Measurements from ENCODE around the gene LRRC74B.

DNA sequence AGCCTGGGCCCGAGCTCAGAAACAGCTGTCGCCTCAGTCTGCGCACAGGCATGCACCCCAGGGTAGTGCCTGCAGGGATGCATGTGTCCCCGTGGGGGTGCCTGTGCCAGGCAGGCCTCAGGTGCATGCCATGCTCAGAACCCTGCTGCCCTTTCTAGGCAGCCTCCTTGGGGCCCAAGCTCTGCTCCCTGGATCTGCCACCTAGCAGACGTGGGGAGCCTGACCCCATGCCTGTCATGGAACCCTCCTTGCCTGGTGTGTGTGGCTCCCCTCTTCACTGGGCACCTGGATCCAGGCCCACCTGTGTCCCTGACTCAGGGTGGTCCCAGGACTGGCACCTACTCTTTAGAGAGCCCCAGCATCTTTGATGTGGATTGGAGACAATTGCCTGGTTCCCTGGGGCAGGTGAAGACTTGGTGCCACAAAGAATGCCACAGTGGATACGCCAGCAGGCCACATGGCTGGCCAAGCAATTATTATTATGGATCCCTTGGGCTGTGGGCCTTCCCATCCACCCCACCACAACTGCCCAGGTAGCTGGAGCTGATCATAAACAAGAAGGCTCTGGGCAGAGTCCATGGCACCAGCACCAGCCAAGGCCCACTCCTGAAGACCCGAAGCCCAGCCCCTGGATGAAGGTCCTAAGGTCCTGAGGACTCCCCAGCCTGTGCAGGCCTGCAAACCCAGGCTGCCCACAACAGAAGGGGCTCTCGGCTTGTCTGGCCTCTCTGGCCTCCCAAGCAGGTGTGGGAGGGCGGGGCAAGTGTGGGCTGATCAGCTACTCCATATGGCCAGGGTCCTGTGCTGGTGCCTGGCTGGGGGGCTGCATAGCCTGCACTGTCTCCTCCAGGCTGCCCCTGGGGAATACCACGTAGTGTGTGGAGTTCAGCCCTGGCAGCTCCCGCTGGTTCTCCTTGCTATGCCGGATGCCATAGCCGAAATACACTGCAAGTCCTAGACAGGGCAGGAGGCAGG lies 17.2 kb upstream of the LRRC74B start:
- TF ChIP-seq TEAD4 (IDR thresholded peaks at IDR 0.05; ENCODE audit: borderline replicate concordance, insufficient read depth), result no peak
- no peak for TF ChIP-seq RFX5 (IDR thresholded peaks at IDR 0.05; ENCODE audit: low read length)
- TF ChIP-seq, protein P1, sequence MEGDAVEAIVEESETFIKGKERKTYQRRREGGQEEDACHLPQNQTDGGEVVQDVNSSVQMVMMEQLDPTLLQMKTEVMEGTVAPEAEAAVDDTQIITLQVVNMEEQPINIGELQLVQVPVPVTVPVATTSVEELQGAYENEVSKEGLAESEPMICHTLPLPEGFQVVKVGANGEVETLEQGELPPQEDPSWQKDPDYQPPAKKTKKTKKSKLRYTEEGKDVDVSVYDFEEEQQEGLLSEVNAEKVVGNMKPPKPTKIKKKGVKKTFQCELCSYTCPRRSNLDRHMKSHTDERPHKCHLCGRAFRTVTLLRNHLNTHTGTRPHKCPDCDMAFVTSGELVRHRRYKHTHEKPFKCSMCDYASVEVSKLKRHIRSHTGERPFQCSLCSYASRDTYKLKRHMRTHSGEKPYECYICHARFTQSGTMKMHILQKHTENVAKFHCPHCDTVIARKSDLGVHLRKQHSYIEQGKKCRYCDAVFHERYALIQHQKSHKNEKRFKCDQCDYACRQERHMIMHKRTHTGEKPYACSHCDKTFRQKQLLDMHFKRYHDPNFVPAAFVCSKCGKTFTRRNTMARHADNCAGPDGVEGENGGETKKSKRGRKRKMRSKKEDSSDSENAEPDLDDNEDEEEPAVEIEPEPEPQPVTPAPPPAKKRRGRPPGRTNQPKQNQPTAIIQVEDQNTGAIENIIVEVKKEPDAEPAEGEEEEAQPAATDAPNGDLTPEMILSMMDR (IDR thresholded peaks at IDR 0.05), result no peak
- TF ChIP-seq, protein P2, sequence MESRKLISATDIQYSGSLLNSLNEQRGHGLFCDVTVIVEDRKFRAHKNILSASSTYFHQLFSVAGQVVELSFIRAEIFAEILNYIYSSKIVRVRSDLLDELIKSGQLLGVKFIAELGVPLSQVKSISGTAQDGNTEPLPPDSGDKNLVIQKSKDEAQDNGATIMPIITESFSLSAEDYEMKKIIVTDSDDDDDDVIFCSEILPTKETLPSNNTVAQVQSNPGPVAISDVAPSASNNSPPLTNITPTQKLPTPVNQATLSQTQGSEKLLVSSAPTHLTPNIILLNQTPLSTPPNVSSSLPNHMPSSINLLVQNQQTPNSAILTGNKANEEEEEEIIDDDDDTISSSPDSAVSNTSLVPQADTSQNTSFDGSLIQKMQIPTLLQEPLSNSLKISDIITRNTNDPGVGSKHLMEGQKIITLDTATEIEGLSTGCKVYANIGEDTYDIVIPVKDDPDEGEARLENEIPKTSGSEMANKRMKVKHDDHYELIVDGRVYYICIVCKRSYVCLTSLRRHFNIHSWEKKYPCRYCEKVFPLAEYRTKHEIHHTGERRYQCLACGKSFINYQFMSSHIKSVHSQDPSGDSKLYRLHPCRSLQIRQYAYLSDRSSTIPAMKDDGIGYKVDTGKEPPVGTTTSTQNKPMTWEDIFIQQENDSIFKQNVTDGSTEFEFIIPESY (IDR thresholded peaks at IDR 0.05; ENCODE audit: borderline replicate concordance, low read depth), result no peak
- no peak for TF ChIP-seq RXRA (IDR thresholded peaks at IDR 0.05; ENCODE audit: borderline replicate concordance, low read depth)
- TF ChIP-seq RCOR1 (IDR thresholded peaks at IDR 0.05; ENCODE audit: low read length), result no peak
- TF ChIP-seq GABPA (IDR thresholded peaks at IDR 0.05; ENCODE audit: low read depth), result no peak
- no peak for TF ChIP-seq YY1 (IDR thresholded peaks at IDR 0.05; ENCODE audit: low read depth)
- TF ChIP-seq, protein P3, sequence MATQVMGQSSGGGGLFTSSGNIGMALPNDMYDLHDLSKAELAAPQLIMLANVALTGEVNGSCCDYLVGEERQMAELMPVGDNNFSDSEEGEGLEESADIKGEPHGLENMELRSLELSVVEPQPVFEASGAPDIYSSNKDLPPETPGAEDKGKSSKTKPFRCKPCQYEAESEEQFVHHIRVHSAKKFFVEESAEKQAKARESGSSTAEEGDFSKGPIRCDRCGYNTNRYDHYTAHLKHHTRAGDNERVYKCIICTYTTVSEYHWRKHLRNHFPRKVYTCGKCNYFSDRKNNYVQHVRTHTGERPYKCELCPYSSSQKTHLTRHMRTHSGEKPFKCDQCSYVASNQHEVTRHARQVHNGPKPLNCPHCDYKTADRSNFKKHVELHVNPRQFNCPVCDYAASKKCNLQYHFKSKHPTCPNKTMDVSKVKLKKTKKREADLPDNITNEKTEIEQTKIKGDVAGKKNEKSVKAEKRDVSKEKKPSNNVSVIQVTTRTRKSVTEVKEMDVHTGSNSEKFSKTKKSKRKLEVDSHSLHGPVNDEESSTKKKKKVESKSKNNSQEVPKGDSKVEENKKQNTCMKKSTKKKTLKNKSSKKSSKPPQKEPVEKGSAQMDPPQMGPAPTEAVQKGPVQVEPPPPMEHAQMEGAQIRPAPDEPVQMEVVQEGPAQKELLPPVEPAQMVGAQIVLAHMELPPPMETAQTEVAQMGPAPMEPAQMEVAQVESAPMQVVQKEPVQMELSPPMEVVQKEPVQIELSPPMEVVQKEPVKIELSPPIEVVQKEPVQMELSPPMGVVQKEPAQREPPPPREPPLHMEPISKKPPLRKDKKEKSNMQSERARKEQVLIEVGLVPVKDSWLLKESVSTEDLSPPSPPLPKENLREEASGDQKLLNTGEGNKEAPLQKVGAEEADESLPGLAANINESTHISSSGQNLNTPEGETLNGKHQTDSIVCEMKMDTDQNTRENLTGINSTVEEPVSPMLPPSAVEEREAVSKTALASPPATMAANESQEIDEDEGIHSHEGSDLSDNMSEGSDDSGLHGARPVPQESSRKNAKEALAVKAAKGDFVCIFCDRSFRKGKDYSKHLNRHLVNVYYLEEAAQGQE (IDR thresholded peaks at IDR 0.05; ENCODE audit: low read depth, low read length), result no peak

Measured in SK-N-SH (cell line).